GM18498 (cell line): Measurements from ENCODE around the gene ATP1A1.

Source experiments
- ATAC-seq: cut with Tn5 transposase; IDR thresholded peaks from one replicate; pipeline ENCODE4 v1.9.1; 2021; ENCODE audit warnings: mild to moderate bottlenecking, moderate library complexity; ENCODE audit not compliant: unreplicated experiment

Gene ATP1A1

GRCh38 chr1:116389013-116389412 is 16.0 kb downstream of the ATP1A1 start:
- ATAC-seq = no peak

DNA sequence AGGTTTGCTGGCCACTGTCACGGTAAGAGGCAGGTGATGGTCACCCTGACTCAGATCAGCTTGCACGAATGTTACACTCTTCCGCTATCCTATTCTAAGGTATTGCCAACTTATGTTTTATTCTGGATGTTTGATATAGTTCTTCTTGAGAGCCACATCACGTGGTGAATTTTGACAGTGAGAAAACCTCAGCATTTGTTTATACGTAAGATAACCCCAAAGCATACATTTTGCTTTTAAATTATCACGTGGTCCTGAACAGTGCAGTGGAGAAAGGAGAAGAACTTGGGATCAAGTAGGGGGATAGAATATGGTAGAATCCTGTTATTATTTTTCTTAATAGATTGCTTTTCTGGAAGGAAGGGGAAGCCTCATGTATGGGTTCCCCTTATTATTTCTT is 16.6 kb downstream of the ATP1A1 start:
- ATAC-seq = no peak

DNA sequence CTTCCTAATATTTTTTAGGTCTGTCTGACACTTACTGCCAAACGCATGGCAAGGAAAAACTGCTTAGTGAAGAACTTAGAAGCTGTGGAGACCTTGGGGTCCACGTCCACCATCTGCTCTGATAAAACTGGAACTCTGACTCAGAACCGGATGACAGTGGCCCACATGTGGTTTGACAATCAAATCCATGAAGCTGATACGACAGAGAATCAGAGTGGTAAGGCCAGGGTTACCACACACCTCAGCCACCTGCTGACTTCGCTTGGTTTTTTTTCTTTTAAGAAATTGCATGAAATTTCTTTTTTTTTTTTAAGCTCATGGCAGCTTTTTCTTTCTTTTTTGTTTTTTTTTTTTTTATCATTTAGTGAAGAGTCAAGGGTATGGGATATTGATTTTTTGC is 17.2 kb downstream of the ATP1A1 start:
- peak; percentile 88 for ATAC-seq

GRCh38 chr1:116391185-116391584 is 18.1 kb downstream of the ATP1A1 start:
- no peak for ATAC-seq

DNA sequence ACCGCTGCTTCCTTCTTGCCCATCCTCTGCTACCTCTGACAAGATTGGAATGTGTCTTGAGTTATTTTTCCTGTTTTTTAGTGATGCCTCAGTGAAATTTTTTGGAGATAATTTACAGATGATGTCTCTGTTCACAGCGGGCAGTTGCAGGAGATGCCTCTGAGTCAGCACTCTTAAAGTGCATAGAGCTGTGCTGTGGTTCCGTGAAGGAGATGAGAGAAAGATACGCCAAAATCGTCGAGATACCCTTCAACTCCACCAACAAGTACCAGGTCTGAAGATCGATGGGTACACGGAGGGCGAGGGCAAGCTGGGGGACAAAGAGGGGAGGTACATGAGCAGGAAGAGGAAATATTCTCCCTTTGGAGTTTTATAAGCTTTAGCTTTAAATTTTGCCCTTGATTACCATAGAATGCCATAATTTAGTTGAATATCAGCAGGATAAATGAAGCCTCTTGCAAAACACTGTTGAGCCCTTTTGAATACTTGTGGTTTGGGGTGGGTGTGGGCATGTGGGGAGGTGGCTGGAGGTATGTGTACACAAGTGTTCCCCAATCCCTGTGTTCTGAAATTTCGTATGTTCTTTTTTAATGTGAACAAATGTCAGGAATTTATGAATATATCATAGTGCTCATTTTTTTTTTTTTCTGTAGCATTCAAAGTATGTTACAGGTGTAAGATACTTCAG is 19.8 kb downstream of the ATP1A1 start:
- no peak for ATAC-seq

DNA sequence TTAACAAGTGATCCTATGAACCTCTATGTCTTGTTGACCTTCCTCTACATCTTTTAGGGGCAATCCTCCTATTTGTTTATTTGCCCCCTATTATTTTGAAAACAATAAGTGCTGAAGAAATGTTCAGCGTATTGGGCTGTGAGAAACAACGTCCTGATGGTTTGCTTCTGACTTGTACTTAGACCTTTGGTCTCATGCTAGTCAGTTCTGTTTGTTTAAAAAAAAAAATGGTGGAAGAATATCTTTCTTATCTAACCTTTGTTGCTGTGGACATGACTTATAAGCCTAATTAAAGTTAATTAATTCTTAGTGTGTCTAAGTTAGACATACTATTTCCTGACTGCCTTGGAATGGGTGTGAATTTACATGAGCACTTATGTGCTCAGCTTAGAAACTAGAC is 20.7 kb downstream of the ATP1A1 start:
- ATAC-seq = no peak

GRCh38 chr1:116394270-116394669 is 21.2 kb downstream of the ATP1A1 start:
- no peak for ATAC-seq

DNA sequence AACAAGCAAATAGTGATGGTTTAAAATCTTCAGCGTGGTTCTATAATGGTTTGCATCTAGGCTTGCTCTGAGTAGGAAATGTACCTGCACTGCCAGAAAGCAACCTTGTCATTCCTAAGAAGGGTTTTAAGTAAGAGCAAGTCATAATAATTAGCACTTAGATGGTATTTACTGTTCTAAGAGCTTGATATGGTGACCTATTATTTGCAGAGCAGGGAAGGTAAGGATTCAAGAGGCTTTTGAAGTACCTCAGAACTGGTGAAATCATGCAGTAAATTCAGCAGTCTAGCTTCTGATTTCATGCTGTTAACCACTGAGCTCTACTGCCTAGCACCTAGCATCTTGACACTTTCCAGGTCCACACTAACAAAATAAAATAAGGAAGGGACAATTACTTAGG is 23.7 kb downstream of the ATP1A1 start:
- ATAC-seq = no peak

- no peak for ATAC-seq
Observed at GRCh38 chr1:116397728-116398127, 24.7 kb downstream of the ATP1A1 start.

DNA sequence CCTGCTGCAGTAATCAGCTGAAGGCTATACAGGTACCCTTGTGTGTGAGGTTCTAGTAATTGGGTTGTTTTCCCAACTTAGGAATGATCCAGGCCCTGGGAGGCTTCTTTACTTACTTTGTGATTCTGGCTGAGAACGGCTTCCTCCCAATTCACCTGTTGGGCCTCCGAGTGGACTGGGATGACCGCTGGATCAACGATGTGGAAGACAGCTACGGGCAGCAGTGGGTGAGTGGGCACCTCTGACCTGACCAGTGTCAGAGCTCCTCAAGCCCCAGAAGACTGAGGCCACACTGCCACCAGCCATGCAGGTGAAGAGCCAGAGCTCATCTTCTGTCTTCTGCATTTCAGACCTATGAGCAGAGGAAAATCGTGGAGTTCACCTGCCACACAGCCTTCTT is 27.7 kb downstream of the ATP1A1 start:
- ATAC-seq = no peak

GRCh38 chr1:116401646-116402176 is 28.7 kb downstream of the ATP1A1 start:
- ATAC-seq = no peak

DNA sequence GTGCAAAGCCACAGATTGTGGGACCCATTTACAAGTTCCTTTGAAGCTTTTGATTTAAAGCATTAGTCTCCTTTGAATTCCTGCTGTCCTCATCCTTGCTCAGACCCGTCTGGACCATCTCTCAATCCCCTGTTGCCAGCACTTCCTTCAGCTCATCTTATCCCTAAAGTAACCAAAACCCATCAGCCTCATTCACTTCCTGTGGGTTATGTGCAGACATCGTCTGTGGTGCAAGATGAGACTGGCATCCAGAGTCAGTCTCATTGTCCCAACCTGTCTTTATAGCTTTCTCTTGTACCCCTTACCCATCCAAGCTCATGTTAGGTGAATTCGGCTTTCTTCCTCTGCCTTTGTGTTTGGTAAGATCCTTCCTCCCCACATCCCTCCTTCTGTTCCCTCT is 29.3 kb downstream of the ATP1A1 start:
- no peak for ATAC-seq

DNA sequence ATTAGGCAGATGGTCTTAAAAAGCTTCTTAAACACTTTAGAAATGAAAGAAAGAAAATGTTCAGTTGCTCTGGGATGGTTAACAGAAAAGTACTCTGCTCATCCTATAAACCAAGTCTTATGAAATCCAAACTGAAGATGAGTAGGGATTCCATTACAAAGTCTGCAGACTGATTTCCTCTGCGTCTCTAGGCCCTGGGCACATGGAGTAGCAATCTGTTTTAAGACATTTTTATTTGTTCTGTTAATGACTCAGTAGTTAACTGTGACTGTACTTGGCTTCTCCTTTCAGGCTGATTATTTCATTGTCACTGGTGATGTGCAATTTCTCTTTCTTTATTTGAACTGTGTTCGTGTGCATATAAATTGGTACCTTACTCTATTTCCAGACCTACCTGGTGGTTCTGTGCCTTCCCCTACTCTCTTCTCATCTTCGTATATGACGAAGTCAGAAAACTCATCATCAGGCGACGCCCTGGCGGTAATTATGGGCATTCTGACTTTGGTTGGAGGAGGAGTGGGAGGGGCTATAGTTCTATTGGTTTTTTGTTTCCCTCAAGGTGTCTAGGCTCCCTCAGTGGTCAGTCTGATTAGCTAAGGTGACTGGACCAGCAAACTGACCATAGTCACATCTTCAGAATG is 30.6 kb downstream of the ATP1A1 start:
- no peak for ATAC-seq

GRCh38 chr1:116404699-116405098 is 31.7 kb downstream of the ATP1A1 start:
- no peak for ATAC-seq

GRCh38 chr1:116405241-116406135 is 32.4 kb downstream of the ATP1A1 start:
- no peak for ATAC-seq

DNA sequence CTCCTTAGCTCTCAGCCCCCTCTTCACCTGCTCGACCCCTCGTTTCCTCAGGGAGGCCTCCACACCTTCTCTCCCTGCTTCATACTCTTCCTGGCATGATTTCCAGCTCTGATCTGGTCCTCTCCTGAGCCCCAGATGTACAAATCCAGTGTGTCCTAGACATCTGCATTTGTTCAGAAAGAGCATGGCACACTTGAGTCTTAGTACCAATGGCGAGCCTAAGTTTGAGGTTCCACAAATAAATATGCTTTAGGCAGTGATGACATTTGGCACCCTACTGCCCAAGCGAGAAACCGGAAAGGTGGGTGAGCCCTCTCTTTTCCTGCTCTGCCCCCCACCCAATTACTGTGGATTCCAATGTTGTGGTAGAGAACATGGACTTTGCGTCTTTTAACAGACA is 34.0 kb downstream of the ATP1A1 start:
- no peak for ATAC-seq

- no peak for ATAC-seq
Observed at GRCh38 chr1:116408193-116408592, 35.1 kb downstream of the ATP1A1 start.

GRCh38 chr1:116408803-116409720 is 36.0 kb downstream of the ATP1A1 start:
- no peak for ATAC-seq

DNA sequence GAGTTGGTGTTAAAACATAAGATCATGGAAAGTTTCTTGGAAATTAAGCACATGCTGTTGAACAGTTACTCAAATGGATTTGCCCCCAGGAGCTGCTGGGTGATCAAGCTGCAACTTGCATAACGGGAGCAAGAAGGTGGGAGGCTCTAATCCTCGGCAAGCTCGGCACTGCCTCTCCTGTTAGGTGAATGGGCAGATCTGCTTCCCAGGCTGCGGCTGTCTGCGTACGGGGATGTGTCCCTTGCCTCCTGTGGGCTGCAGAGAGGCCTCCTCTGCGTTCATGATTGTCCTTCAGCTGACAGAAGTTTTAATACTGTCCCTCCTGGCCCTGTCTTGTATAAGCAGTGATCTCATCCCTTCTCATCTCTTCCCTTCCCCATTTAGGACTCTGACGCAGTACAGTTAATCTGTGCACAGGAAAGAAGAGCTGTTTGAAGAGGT is 36.7 kb downstream of the ATP1A1 start:
- no peak for ATAC-seq

GRCh38 chr1:116411784-116412479 is 38.9 kb downstream of the ATP1A1 start:
- ATAC-seq = no peak
